H1 (cell line): Measurements from ENCODE around the gene GPANK1. TPM values are rescaled to one million over a fixed set of nuclear protein-coding genes. Genes with fewer than 3 reads are reported as not detected.

Source experiments
- CTCF ChIA-PET: fragments of 300-600 bp; sonication (Branson Sonifier 250); formaldehyde crosslinking; loops from one replicate; lab custom pipeline; 2021; ENCODE audit not compliant: partially characterized antibody; lab: Charles Lee
- POLR2A ChIA-PET: fragments of 300-600 bp; sonication (Branson Sonifier 250); formaldehyde crosslinking; loops from one replicate; lab custom pipeline; 2021; ENCODE audit warnings: inconsistent platforms; ENCODE audit not compliant: partially characterized antibody; lab: Charles Lee
- DNase-seq, 2 experiments: peaks; one replicate each; pipeline versions ENCODE4 v3.0.0 to v3.0.0-alpha.2; 2010 to 2022; ENCODE audit warnings: low spot score in 2 of 2, low read depth in 1 of 2, mixed read lengths in 1 of 2
- FAIRE-seq: peaks from 2 replicates; lab custom pipeline; 2011; peaks lifted over from hg19 to GRCh38; lab: Jason Lieb, UNC
- H2AFZ ChIP-seq: 2 replicates; pipeline ENCODE4 v1.8.1; 2012; ENCODE audit warnings: low read length, inconsistent platforms
- H2AK5ac ChIP-seq: 2 replicates; pipeline ENCODE4 v1.6.1; 2013; ENCODE audit warnings: low read depth, low read length
- H2BK120ac ChIP-seq: replicated peaks from 2 replicates; pipeline ENCODE3; 2013; ENCODE audit warnings: low read depth, low read length, inconsistent platforms
- H2BK12ac ChIP-seq: 2 replicates; pipeline ENCODE4 v1.6.1; 2013; ENCODE audit warnings: low read depth, low read length
- H2BK15ac ChIP-seq: 2 replicates; pipeline ENCODE4 v1.6.1; 2013; ENCODE audit warnings: low read length
- H2BK20ac ChIP-seq: 2 replicates; pipeline ENCODE4 v1.6.1; 2013; ENCODE audit warnings: low read length
- H2BK5ac ChIP-seq: 2 replicates; pipeline ENCODE4 v1.6.1; 2013; ENCODE audit warnings: low read depth, low read length
- H3K14ac ChIP-seq: 2 replicates; pipeline ENCODE4 v1.6.1; 2013; ENCODE audit warnings: inconsistent platforms; ENCODE audit not compliant: insufficient read length
- H3K18ac ChIP-seq: 2 replicates; pipeline ENCODE4 v1.6.1; 2013; ENCODE audit warnings: low read length; ENCODE audit errors: extremely low read depth
- H3K23ac ChIP-seq: 2 replicates; pipeline ENCODE4 v1.6.1; 2013; ENCODE audit warnings: inconsistent platforms; ENCODE audit not compliant: insufficient read length
- H3K23me2 ChIP-seq: 2 replicates; pipeline ENCODE4 v1.6.1; 2013; ENCODE audit warnings: low read depth, low read length
- H3K27ac ChIP-seq: 2 replicates; pipeline ENCODE4 v1.6.1; 2011; ENCODE audit warnings: low read depth, low read length, inconsistent platforms
- H3K27me3 ChIP-seq, 4 experiments: replicated peaks in 1 of 4; 1 replicate in 1 of 4; 2 replicates in 3 of 4; pipeline versions ENCODE4 v1.6.1 to v1.8.1; 2011 to 2013; ENCODE audit warnings: low read length in 3 of 4, mild to moderate bottlenecking in 3 of 4, inconsistent platforms in 2 of 4, mixed read lengths in 2 of 4, moderate library complexity in 1 of 4; ENCODE audit not compliant: control insufficient read depth in 3 of 4, insufficient read depth in 3 of 4; ENCODE audit errors: extremely low read depth in 1 of 4
- H3K36me3 ChIP-seq, 4 experiments: 2 replicates each; pipeline versions ENCODE4 v1.6.1 to v1.8.1; 2011 to 2013; ENCODE audit warnings: mild to moderate bottlenecking in 4 of 4, low read length in 3 of 4, moderate library complexity in 2 of 4, control low read depth in 1 of 4, inconsistent platforms in 1 of 4; ENCODE audit not compliant: insufficient read depth in 4 of 4, control insufficient read depth in 2 of 4
- H3K4ac ChIP-seq: replicated peaks from 2 replicates; pipeline ENCODE3; 2013; ENCODE audit warnings: low read length, low read depth, mixed read lengths, inconsistent platforms; ENCODE audit not compliant: insufficient read length
- H3K4me1 ChIP-seq, 4 experiments: replicated peaks in 1 of 4; 1 replicate in 1 of 4; 2 replicates in 3 of 4; pipeline versions ENCODE4 v1.6.1 to v1.8.1; 2011 to 2013; ENCODE audit warnings: low read length in 3 of 4, inconsistent platforms in 2 of 4, mixed read lengths in 1 of 4; ENCODE audit not compliant: insufficient read depth in 4 of 4, control insufficient read depth in 3 of 4
- H3K4me2 ChIP-seq, 2 experiments: 2 replicates each; pipeline versions ENCODE4 v1.6.1 to v1.8.1; 2011 to 2013; ENCODE audit warnings: low read depth in 2 of 2, low read length in 2 of 2, control low read depth in 1 of 2, inconsistent platforms in 1 of 2, mild to moderate bottlenecking in 1 of 2; ENCODE audit not compliant: insufficient read depth in 1 of 2
- H3K4me3 ChIP-seq, 4 experiments: fragments of 200-600, 300-600 bp in 1 of 4; sonication (generic), shearing (Covaris generic), sonication (Bioruptor Twin) in 1 of 4; 2 replicates each; pipeline versions ENCODE4 v1.5.1 to v1.8.1; 2011 to 2016; ENCODE audit warnings: low read length in 4 of 4, low read depth in 3 of 4, control low read depth in 2 of 4, inconsistent platforms in 2 of 4, mild to moderate bottlenecking in 2 of 4, mixed read lengths in 1 of 4, moderate library complexity in 1 of 4; ENCODE audit not compliant: insufficient read depth in 2 of 4; ENCODE audit errors: extremely low read depth in 1 of 4
- H3K56ac ChIP-seq: replicated peaks from 2 replicates; pipeline ENCODE3; 2013; ENCODE audit warnings: low read depth, mild to moderate bottlenecking, mixed read lengths, low read length, inconsistent platforms; ENCODE audit not compliant: insufficient read length
- H3K79me1 ChIP-seq: 2 replicates; pipeline ENCODE4 v1.6.1; 2013; ENCODE audit warnings: low read depth, low read length, control low read depth
- H3K79me2 ChIP-seq, 2 experiments: 2 replicates each; pipeline versions ENCODE4 v1.6.1 to v1.8.1; 2012 to 2013; ENCODE audit warnings: low read length in 2 of 2, mild to moderate bottlenecking in 2 of 2, inconsistent platforms in 1 of 2; ENCODE audit not compliant: insufficient read depth in 2 of 2, control insufficient read depth in 1 of 2
- H3K9ac ChIP-seq, 4 experiments: replicated peaks in 1 of 4; 1 replicate in 1 of 4; 2 replicates in 3 of 4; pipeline versions ENCODE4 v1.6.1 to v1.8.1; 2011 to 2013; ENCODE audit warnings: low read depth in 3 of 4, low read length in 3 of 4, control low read depth in 2 of 4, mild to moderate bottlenecking in 2 of 4, moderate library complexity in 2 of 4, inconsistent platforms in 1 of 4; ENCODE audit errors: extremely low read depth in 1 of 4
- H3K9me3 ChIP-seq, 2 experiments: 2 replicates each; pipeline versions ENCODE4 v1.6.1 to v1.8.1; 2012 to 2013; ENCODE audit warnings: mild to moderate bottlenecking in 2 of 2, moderate library complexity in 2 of 2, control low read depth in 1 of 2, inconsistent platforms in 1 of 2, low read depth in 1 of 2, low read length in 1 of 2, mixed read lengths in 1 of 2; ENCODE audit not compliant: insufficient read depth in 2 of 2
- H4K20me1 ChIP-seq, 2 experiments: replicated peaks in 1 of 2; 2 replicates each; pipeline versions ENCODE3 to v1.8.1; 2011 to 2013; ENCODE audit warnings: inconsistent platforms in 2 of 2, low read length in 2 of 2, mild to moderate bottlenecking in 1 of 2; ENCODE audit not compliant: insufficient read depth in 2 of 2, control insufficient read depth in 1 of 2
- H4K5ac ChIP-seq: 2 replicates; pipeline ENCODE4 v1.6.1; 2013; ENCODE audit warnings: low read length, low read depth, mixed read lengths, inconsistent platforms; ENCODE audit not compliant: insufficient read length
- H4K8ac ChIP-seq: 2 replicates; pipeline ENCODE4 v1.8.0; 2013; ENCODE audit warnings: mild to moderate bottlenecking, moderate library complexity, low read length, inconsistent platforms; ENCODE audit not compliant: insufficient read depth; ENCODE audit errors: extremely low read depth
- H4K91ac ChIP-seq: replicated peaks from 2 replicates; pipeline ENCODE3; 2013; ENCODE audit warnings: low read length, mixed read lengths, inconsistent platforms; ENCODE audit not compliant: insufficient read length
- BRCA1 ChIP-seq: IDR thresholded peaks from 2 replicates; pipeline ENCODE4 v1.6.1; 2012; ENCODE audit warnings: low read depth, low read length, improper control_type of control experiment
- CHD1 ChIP-seq: IDR thresholded peaks from 2 replicates; pipeline ENCODE4 v1.6.1; 2012; ENCODE audit warnings: low read depth, low read length, improper control_type of control experiment
- EGR1 ChIP-seq: IDR thresholded peaks from 2 replicates; pipeline ENCODE4 v1.6.1; 2011; ENCODE audit warnings: low read depth, low read length, borderline replicate concordance
- FOSL1 ChIP-seq: IDR thresholded peaks from 2 replicates; pipeline ENCODE4 v1.6.1; 2011; ENCODE audit warnings: mild to moderate bottlenecking, low read depth, low read length, moderate library complexity; ENCODE audit not compliant: insufficient read depth
- HDAC6 ChIP-seq: IDR thresholded peaks from one replicate; pipeline ENCODE4 v1.7.1; 2012; ENCODE audit warnings: low read depth, mild to moderate bottlenecking, inconsistent platforms, low read length, moderate library complexity
- NANOG ChIP-seq: IDR thresholded peaks from 2 replicates; pipeline ENCODE4 v1.6.1; 2011; ENCODE audit warnings: low read length, low read depth, mild to moderate bottlenecking, inconsistent platforms; ENCODE audit not compliant: insufficient read depth, poor library complexity, severe bottlenecking
- RAD21 ChIP-seq, 2 experiments: IDR thresholded peaks in 1 of 2; conservative IDR thresholded peaks in 1 of 2; 2 replicates each; pipeline ENCODE4 v1.6.1; 2011; ENCODE audit warnings: low read depth in 2 of 2, low read length in 2 of 2, improper control_type of control experiment in 1 of 2, inconsistent platforms in 1 of 2, mild to moderate bottlenecking in 1 of 2, moderate library complexity in 1 of 2
- WGBS, 2 experiments: shearing (Covaris generic) in 1 of 2; methylation state at CpG; one replicate each; pipeline versions ENCODE4 v1.1.6 to v1.1.7; 2013 to 2015; ENCODE audit warnings: low lambda C conversion rate in 2 of 2, mixed read lengths in 2 of 2, inconsistent platforms in 1 of 2, low coverage in 1 of 2, missing lambda C conversion rate in 1 of 2; ENCODE audit not compliant: insufficient replicate concordance in 2 of 2, insufficient coverage in 1 of 2, insufficient read length in 1 of 2; ENCODE audit errors: extremely low coverage in 1 of 2, missing lambda C conversion rate in 1 of 2; 5-methylcytosine and 5-hydroxymethylcytosine counted together
- polyA plus RNA-seq, 7 experiments: library from polyadenylated mRNA; depleted of rRNA in 3 of 7; stranded (reverse) in 5 of 7; unstranded in 2 of 7; fragments of >200 nt in 5 of 7; fragments of 200-250 nt in 2 of 7; gene quantifications; 1 replicate in 5 of 7; 2 replicates in 1 of 7; 4 replicates in 1 of 7; pipeline versions ENCODE4 v1.2.1 to v1.2.3, GENCODE V29; 2011 to 2013; ENCODE audit warnings: missing spikeins in 2 of 7, mixed read lengths in 2 of 7
- total RNA-seq: library from RNA; stranded (reverse); fragmentation: NEBNext Ultra II Directional; extraction: Animal tissue kit (Norgen Biotek cat#: 25700); gene quantifications from 2 replicates; pipeline ENCODE4 v1.2.1, GENCODE V29; 2021

GPANK1 gene
- total and polyA plus RNA-seq, 2 of the 8 experiments (the other 6 are each of a cell fraction or from before 2014, with no cell fraction given) = 24.5 to 30.2 TPM

- POLR2A ChIA-PET = interaction anchor here (0.7 to 3.2 kb wide), 14 partner anchors 11 to 164 kb away, joined by 3 to 36 read pairs (median 3); partner anchors contain the start of genes DDAH2, GPANK1, LSM2 and LY6G5C
- no peak overlapping the region for H4K8ac ChIP-seq
- no peak overlapping the region for H3K23ac ChIP-seq
- peaks cover 6% of the 10 kb centered on the region for H3K79me1 ChIP-seq
- peaks cover 0 to 7% of the 10 kb centered on the region in 2 experiments; a peak in 2 of 4 replicates for H3K79me2 ChIP-seq
- H2BK20ac ChIP-seq = no peak overlapping the region
- peaks cover 0 to 4% (median under 1%) of the 10 kb centered on the region in 4 experiments; a peak in 3 of 8 replicates for H3K36me3 ChIP-seq
- H3K9ac ChIP-seq = peak overlapping the region; percentile 65 to 85 (median 80)
- peak overlapping the region; percentile 81 for H2BK5ac ChIP-seq
- H3K4me3 ChIP-seq = peak overlapping the region; percentile 69 to 94 (median 90)
- H2BK12ac ChIP-seq = peak overlapping the region; percentile 39; the same call in 1 of the 2 replicates
- H3K14ac ChIP-seq = no peak overlapping the region
- H4K20me1 ChIP-seq = no peaks in the 10 kb centered on the region
- H3K27me3 ChIP-seq = no peaks in the 10 kb centered on the region
- 9% methylated on average over 10 of the region's 10 CpGs; no CpG with 5 or more reads in 1 of the 2 experiments for WGBS, 2 experiments
- no peak overlapping the region for H4K5ac ChIP-seq
- H3K56ac ChIP-seq = peak overlapping the region; percentile 22
- peak overlapping the region; percentile 68 to 82 for H3K4me2 ChIP-seq
- DNase-seq (no peak), FAIRE-seq (no peak)
- H3K27ac ChIP-seq = peak overlapping the region; percentile 89; the same call in 1 of the 2 replicates
- no peaks in the 10 kb centered on the region for H3K9me3 ChIP-seq
- H2AK5ac ChIP-seq = no peak overlapping the region
- H4K91ac ChIP-seq = no peak overlapping the region
- H3K4ac ChIP-seq = no peak overlapping the region
- peak overlapping the region; percentile 43; the same call in 1 of the 2 replicates for H2AFZ ChIP-seq
- no peak for TF ChIP-seq EGR1
- TF ChIP-seq HDAC6 = no peak
- TF ChIP-seq RAD21 (IDR thresholded peaks at IDR 0.05 in 1 of 2, conservative IDR thresholded peaks at IDR 0.05 in 1 of 2; ENCODE audit: low read depth in 2 of 2, low read length in 2 of 2) = no peak
- TF ChIP-seq NANOG = no peak
- TF ChIP-seq CHD1 = no peak
- no peak for TF ChIP-seq FOSL1
- no peak for TF ChIP-seq BRCA1
- peaks cover 2 to 5% (median 3%) of the 10 kb centered on the region in 4 experiments; a peak in 4 of 7 replicates for H3K4me1 ChIP-seq
- CTCF ChIA-PET = interaction anchor here (1.1 to 1.8 kb wide), 3 partner anchors 8 to 28 kb away, joined by 3 to 5 read pairs (median 5); no protein-coding TSS in a partner anchor
- no peak overlapping the region for H2BK120ac ChIP-seq
- no peak overlapping the region; the same call in 1 of the 2 replicates for H3K18ac ChIP-seq
- peaks cover 8% of the 10 kb centered on the region; the same call in 1 of the 2 replicates for H3K23me2 ChIP-seq
- H2BK15ac ChIP-seq = no peak overlapping the region
Measured at GRCh38 chr6:31702405-31702818, 37.6 kb upstream of the GPANK1 start.
